Lung (tissue), 12 donors: ENCODE results near the gene ARF4. TPM values are rescaled to one million over a fixed set of nuclear protein-coding genes. Genes with fewer than 3 reads are reported as not detected.

Source experiments
- ATAC-seq: fragments of 200-7000 bp; cut with Tn5 transposase; one replicate; pipeline ENCODE4 v1.9.1; 2020; ENCODE audit warnings: moderate number of reproducible peaks; ENCODE audit not compliant: insufficient read depth, low FRiP score
- DNase-seq, 3 donors: peaks; one replicate each; pipeline ENCODE4 v3.0.0-alpha.2; 2013 to 2017
- H3K27ac ChIP-seq, 2 donors: one replicate each; pipeline ENCODE4 v1.5.1; 2013; ENCODE audit warnings: mild to moderate bottlenecking in 2 of 2, moderate library complexity in 2 of 2, control low read depth in 1 of 2, inconsistent platforms in 1 of 2, low read depth in 1 of 2, low read length in 1 of 2
- H3K27me3 ChIP-seq, 3 donors: one replicate each; pipeline ENCODE4 v1.5.1; 2013; ENCODE audit warnings: low read length in 2 of 3; ENCODE audit not compliant: control insufficient read depth in 3 of 3, insufficient read depth in 3 of 3
- H3K36me3 ChIP-seq, 4 donors: one replicate each; pipeline ENCODE4 v1.5.1; 2013; ENCODE audit warnings: low read length in 4 of 4, mild to moderate bottlenecking in 1 of 4, moderate library complexity in 1 of 4; ENCODE audit not compliant: control insufficient read depth in 4 of 4, insufficient read depth in 4 of 4
- H3K4me1 ChIP-seq, 5 donors: one replicate each; pipeline ENCODE4 v1.5.1; 2013; ENCODE audit warnings: low read length in 5 of 5, mild to moderate bottlenecking in 2 of 5, moderate library complexity in 1 of 5; ENCODE audit not compliant: control insufficient read depth in 5 of 5, insufficient read depth in 5 of 5
- H3K4me3 ChIP-seq: one replicate; pipeline ENCODE4 v1.5.1; 2013; ENCODE audit warnings: mild to moderate bottlenecking, control low read depth, moderate library complexity
- H3K9ac ChIP-seq, 2 donors: one replicate each; pipeline ENCODE4 v1.5.1; 2013; ENCODE audit warnings: low read length in 2 of 2, control low read depth in 1 of 2; ENCODE audit not compliant: insufficient read depth in 1 of 2
- H3K9me3 ChIP-seq, 4 donors: one replicate each; pipeline ENCODE4 v1.5.1; 2013; ENCODE audit warnings: low read length in 3 of 4, mild to moderate bottlenecking in 1 of 4, moderate library complexity in 1 of 4; ENCODE audit not compliant: control insufficient read depth in 4 of 4, insufficient read depth in 3 of 4
- WGBS, 2 donors: extraction: QIAGEN DNeasy Blood & Tissue Kit; methylation state at CpG; one replicate each; pipeline ENCODE4 v1.1.7; 2013; 5-methylcytosine and 5-hydroxymethylcytosine counted together
- polyA plus RNA-seq, 2 donors: library from polyadenylated mRNA; stranded (reverse); fragments of 200-250 nt; gene quantifications; one replicate each; pipeline ENCODE4 v1.2.1, GENCODE V29; 2013
- total RNA-seq, 2 donors: library from RNA; depleted of rRNA in 1 of 2; stranded (reverse); fragments of >200 nt in 1 of 2; gene quantifications; one replicate each; pipeline ENCODE4 v1.2.1, GENCODE V29; 2014 to 2021
- TF ChIP-seq, protein P1 (sequence below): IDR thresholded peaks from 2 replicates; pipeline ENCODE4 v1.5.1; 2012; ENCODE audit warnings: mild to moderate bottlenecking; ENCODE audit errors: control extremely low read depth, extremely low read depth
- donor health status: control.
- donor health status: control.
- donor health status: Bipolar disorder and iron deficiency.
- donor health status: healthy.
- donor health status: DM: yes; HTN: yes; CAD: no.

ARF4 gene
- total and polyA plus RNA-seq, 4 donors, result 143 to 232 (median 195) TPM

DNA sequence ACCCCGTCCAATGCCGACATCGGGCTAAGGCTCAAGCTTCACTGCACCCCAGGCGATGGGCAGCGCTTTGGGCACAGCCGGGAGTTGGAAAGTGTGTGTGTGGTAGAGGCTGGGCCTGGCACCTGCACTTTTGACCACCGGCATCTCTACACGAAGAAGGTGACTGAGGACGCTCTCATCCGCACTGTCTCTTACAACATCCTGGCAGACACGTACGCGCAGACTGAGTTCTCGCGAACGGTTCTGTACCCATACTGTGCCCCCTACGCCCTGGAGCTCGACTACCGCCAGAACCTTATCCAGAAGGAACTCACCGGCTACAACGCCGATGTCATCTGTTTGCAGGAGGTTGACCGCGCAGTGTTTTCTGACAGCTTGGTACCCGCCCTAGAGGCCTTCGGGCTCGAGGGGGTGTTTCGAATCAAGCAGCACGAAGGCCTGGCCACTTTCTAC, 40.0 kb downstream of the ARF4 start:
- TF ChIP-seq, protein P1, sequence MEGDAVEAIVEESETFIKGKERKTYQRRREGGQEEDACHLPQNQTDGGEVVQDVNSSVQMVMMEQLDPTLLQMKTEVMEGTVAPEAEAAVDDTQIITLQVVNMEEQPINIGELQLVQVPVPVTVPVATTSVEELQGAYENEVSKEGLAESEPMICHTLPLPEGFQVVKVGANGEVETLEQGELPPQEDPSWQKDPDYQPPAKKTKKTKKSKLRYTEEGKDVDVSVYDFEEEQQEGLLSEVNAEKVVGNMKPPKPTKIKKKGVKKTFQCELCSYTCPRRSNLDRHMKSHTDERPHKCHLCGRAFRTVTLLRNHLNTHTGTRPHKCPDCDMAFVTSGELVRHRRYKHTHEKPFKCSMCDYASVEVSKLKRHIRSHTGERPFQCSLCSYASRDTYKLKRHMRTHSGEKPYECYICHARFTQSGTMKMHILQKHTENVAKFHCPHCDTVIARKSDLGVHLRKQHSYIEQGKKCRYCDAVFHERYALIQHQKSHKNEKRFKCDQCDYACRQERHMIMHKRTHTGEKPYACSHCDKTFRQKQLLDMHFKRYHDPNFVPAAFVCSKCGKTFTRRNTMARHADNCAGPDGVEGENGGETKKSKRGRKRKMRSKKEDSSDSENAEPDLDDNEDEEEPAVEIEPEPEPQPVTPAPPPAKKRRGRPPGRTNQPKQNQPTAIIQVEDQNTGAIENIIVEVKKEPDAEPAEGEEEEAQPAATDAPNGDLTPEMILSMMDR, result no peak
- Histone ChIP-seq H3K27me3 (no peaks in the 10 kb centered on the region), H3K9ac (peak overlapping the region; percentile 69 to 82), H3K9me3 (no peaks in the 10 kb centered on the region), H3K36me3 (peaks cover 0 to 3% (median 2%) of the 10 kb centered on the region in 4 donors), H3K27ac (peak overlapping the region; percentile 88 to 97), H3K4me1 (peaks cover 0 to 25% (median 8%) of the 10 kb centered on the region in 5 donors), H3K4me3 (peak overlapping the region; percentile 72)
- ATAC-seq (no peak), DNase-seq (peak in 2 of 3 donors; percentile 12 to 14)
- 1 to 2% methylated on average over 29 of the region's 29 CpGs for WGBS, 2 donors

- Histone ChIP-seq H3K4me1 (peaks cover 0 to 25% (median 8%) of the 10 kb centered on the region in 5 donors), H3K9ac (peak overlapping the region; percentile 69 to 82), H3K36me3 (peaks cover 0 to 3% (median 2%) of the 10 kb centered on the region in 4 donors), H3K9me3 (no peaks in the 10 kb centered on the region), H3K27me3 (no peaks in the 10 kb centered on the region), H3K4me3 (peak overlapping the region; percentile 72), H3K27ac (peak overlapping the region; percentile 88 to 97)
- DNase-seq, result peak in 2 of 3 donors; percentile 11 to 12
- peak; percentile 42 for ATAC-seq
- 0% methylated on average over 53 to 54 of the region's 54 CpGs for WGBS, 2 donors
- TF ChIP-seq, protein P1, result no peak
Observed at GRCh38 chr3:57556459-57557084, 40.6 kb downstream of the ARF4 start.

GRCh38 chr3:57555738-57556458, 41.2 kb downstream of the ARF4 start, which contains the start of gene PDE12:
PDE12 (plus strand) TSS chr3:57556274; CDS start chr3:57556380, 106 bp downstream.
- H3K4me3 ChIP-seq, result peak within 1 kb of the TSS; percentile 91
- peak within 1 kb of the TSS; percentile 88 to 97 for H3K27ac ChIP-seq
- peaks cover 0 to 25% (median 8%) of the 10 kb centered on the region in 5 donors for H3K4me1 ChIP-seq
- DNase-seq (peak; percentile 85 to 93 (median 88)), ATAC-seq (peak; percentile 90)
- H3K36me3 ChIP-seq, result peaks cover 0 to 3% (median 2%) of the 10 kb centered on the region in 4 donors
- H3K9ac ChIP-seq, result peak within 1 kb of the TSS; percentile 81 to 82
- WGBS, 2 donors, result 0% methylated on average over 54 of the region's 54 CpGs
- no peaks in the 10 kb centered on the region for H3K9me3 ChIP-seq
- TF ChIP-seq, protein P1, result no peak
- no peaks in the 10 kb centered on the region for H3K27me3 ChIP-seq
